Measurements from ENCODE around the gene MYLK2.
A peak's percentile ranks its signal among the peaks of the same experiment; 100 is the strongest.

The MYLK2 gene

DNA sequence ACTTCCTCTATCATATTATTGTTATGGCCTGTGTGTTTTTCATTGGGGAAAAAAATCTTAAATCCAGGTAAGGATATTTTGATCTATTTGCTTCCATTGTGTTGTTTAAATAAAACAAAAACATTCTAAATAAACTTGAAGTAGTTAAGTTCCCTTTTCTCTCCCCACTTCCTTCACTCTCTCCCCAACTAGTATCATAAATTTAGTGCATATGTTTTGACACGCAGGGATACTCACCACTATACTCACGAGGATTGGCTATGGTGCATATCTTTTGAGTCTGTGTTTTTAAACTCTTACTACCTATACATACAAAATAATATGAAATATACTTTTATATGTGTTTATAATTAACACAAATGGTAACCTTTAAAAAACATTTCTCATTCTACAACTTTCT is 56.5 kb downstream of the MYLK2 start:
- no peak for DNase-seq (ENCODE audit: low read depth)

GRCh38 chr20:31877684-31878083 is 58.5 kb downstream of the MYLK2 start:
- DNase-seq (ENCODE audit: low read depth): no peak

GRCh38 chr20:31879143-31879987 is 60.2 kb downstream of the MYLK2 start:
- peak; percentile 61 for DNase-seq (ENCODE audit: low read depth)

- no peak for DNase-seq (ENCODE audit: low read depth)
Observed at GRCh38 chr20:31881945-31882344, 62.8 kb downstream of the MYLK2 start.

DNA sequence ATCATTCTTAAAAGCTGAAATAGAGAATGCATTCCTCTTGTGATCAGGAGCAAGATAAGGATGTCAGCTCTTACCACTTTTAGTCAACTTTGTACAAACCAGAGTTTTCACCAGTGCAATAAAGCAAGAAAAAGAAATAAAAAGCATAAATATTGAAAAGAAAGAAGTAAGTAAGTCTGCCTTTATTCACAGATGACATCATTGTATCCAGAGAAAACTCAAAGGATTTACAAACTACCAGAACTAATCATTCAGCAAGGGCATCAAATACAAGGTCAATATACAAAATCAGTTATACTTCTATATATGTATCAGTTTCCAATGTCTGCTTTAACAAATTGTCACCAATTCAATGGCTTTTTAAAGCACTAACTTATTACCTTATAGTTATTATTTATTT is 64.7 kb downstream of the MYLK2 start:
- DNase-seq (ENCODE audit: low read depth): no peak

All from activated T-helper 1 cell treated with Interleukin-2 at 50 U/mL for 16 hours (primary cell).